Progenitor cell of endocrine pancreas (in vitro differentiated cells): ENCODE results near the gene GRP. TPM values are rescaled to one million over a fixed set of nuclear protein-coding genes. Genes with fewer than 3 reads are reported as not detected.

Experiments
- DNase-seq: peaks from one replicate; pipeline ENCODE4 v3.0.0; 2021; ENCODE audit warnings: low spot score; ENCODE audit not compliant: unreplicated experiment
- H3K27ac Mint-ChIP-seq: 2 replicates; pipeline ENCODE4 v1.8.0; 2021; ENCODE audit warnings: mild to moderate bottlenecking, moderate library complexity, mixed read lengths
- H3K27me3 Mint-ChIP-seq: 2 replicates; pipeline ENCODE4 v1.8.0; 2021; ENCODE audit warnings: mixed read lengths
- H3K36me3 Mint-ChIP-seq: 2 replicates; pipeline ENCODE4 v1.8.0; 2022; ENCODE audit warnings: mixed read lengths; ENCODE audit not compliant: insufficient read depth
- H3K4me1 Mint-ChIP-seq: 2 replicates; pipeline ENCODE4 v1.8.0; 2021; ENCODE audit warnings: low read depth, mixed read lengths
- H3K4me3 Mint-ChIP-seq: 2 replicates; pipeline ENCODE4 v1.8.0; 2021; ENCODE audit warnings: low read depth, mild to moderate bottlenecking, moderate library complexity, mixed read lengths
- H3K9me3 Mint-ChIP-seq: 2 replicates; pipeline ENCODE4 v1.8.0; 2021; ENCODE audit warnings: low read depth, mixed read lengths
- CTCF ChIP-seq: fragments of 200-600 bp; sonication (generic); IDR thresholded peaks from one replicate; pipeline ENCODE4 v1.5.0; 2021; ENCODE audit warnings: antibody characterized with exemption, mild to moderate bottlenecking; ENCODE audit not compliant: unreplicated experiment
- total RNA-seq: library from RNA; stranded (reverse); gene quantifications from 2 replicates; pipeline ENCODE4 v1.2.1, GENCODE V29; 2021

Gene GRP
- total RNA-seq, 1 donor from 2014 or later = not detected

GRCh38 chr18:59198215-59198614 lies 21.7 kb upstream of the GRP start:
- no peak for TF ChIP-seq CTCF
- DNase-seq = no peak
- peaks cover 4% of the 10 kb centered on the region for H3K4me1 Mint-ChIP-seq
- H3K4me3 Mint-ChIP-seq = no peak overlapping the region
- no peak overlapping the region for H3K27ac Mint-ChIP-seq
- peaks cover 17% of the 10 kb centered on the region for H3K27me3 Mint-ChIP-seq
- H3K9me3 Mint-ChIP-seq = no peaks in the 10 kb centered on the region
- no peaks in the 10 kb centered on the region for H3K36me3 Mint-ChIP-seq

GRCh38 chr18:59200787-59201186 lies 19.2 kb upstream of the GRP start:
- Mint-ChIP-seq H3K9me3 (no peaks in the 10 kb centered on the region), H3K4me3 (no peak overlapping the region), H3K27ac (no peak overlapping the region), H3K36me3 (no peaks in the 10 kb centered on the region), H3K4me1 (peaks cover 4% of the 10 kb centered on the region), H3K27me3 (peaks cover 19% of the 10 kb centered on the region)
- no peak for TF ChIP-seq CTCF
- no peak for DNase-seq

GRCh38 chr18:59202258-59202820 lies 17.6 kb upstream of the GRP start:
- no peak for TF ChIP-seq CTCF
- Mint-ChIP-seq H3K4me3 (no peak overlapping the region), H3K4me1 (peaks cover 4% of the 10 kb centered on the region), H3K27ac (no peak overlapping the region), H3K27me3 (peaks cover 18% of the 10 kb centered on the region), H3K9me3 (no peaks in the 10 kb centered on the region), H3K36me3 (no peaks in the 10 kb centered on the region)
- no peak for DNase-seq

- no peak for DNase-seq
- peaks cover 8% of the 10 kb centered on the region for H3K4me1 Mint-ChIP-seq
- no peaks in the 10 kb centered on the region for H3K9me3 Mint-ChIP-seq
- peaks cover 29% of the 10 kb centered on the region for H3K27me3 Mint-ChIP-seq
- no peak overlapping the region for H3K27ac Mint-ChIP-seq
- TF ChIP-seq CTCF = no peak
- H3K4me3 Mint-ChIP-seq = no peak overlapping the region
- H3K36me3 Mint-ChIP-seq = no peaks in the 10 kb centered on the region
These were observed 12.5 kb upstream of the GRP start for GRCh38 chr18:59207506-59207905.

GRCh38 chr18:59208602-59209125 lies 11.3 kb upstream of the GRP start:
- Mint-ChIP-seq H3K4me3 (no peak overlapping the region), H3K9me3 (no peaks in the 10 kb centered on the region), H3K27ac (no peak overlapping the region), H3K36me3 (no peaks in the 10 kb centered on the region), H3K4me1 (peaks cover 8% of the 10 kb centered on the region), H3K27me3 (peaks cover 23% of the 10 kb centered on the region)
- no peak for DNase-seq
- no peak for TF ChIP-seq CTCF
